Ishikawa (cell line): Measurements from ENCODE around the gene DEFB113.

Source experiments
- CEBPB ChIP-seq: IDR thresholded peaks from 2 replicates; pipeline ENCODE4 v1.6.1; 2012
- CREB1 ChIP-seq: IDR thresholded peaks from 2 replicates; pipeline ENCODE4 v1.6.1; 2012; ENCODE audit warnings: low read depth
- EGR1 ChIP-seq: IDR thresholded peaks from 2 replicates; pipeline ENCODE4 v1.6.1; 2012
- EP300 ChIP-seq: IDR thresholded peaks from 2 replicates; pipeline ENCODE4 v1.6.1; 2012; ENCODE audit warnings: borderline replicate concordance
- FOXM1 ChIP-seq: IDR thresholded peaks from 2 replicates; pipeline ENCODE4 v1.6.1; 2012; ENCODE audit warnings: low read depth, borderline replicate concordance
- MAX ChIP-seq: IDR thresholded peaks from 2 replicates; pipeline ENCODE4 v1.6.1; 2012
- NFIC ChIP-seq: IDR thresholded peaks from 2 replicates; pipeline ENCODE4 v1.6.1; 2012
- REST ChIP-seq: IDR thresholded peaks from 2 replicates; pipeline ENCODE4 v1.6.1; 2012; ENCODE audit warnings: low read depth, mild to moderate bottlenecking
- TAF1 ChIP-seq: IDR thresholded peaks from 2 replicates; pipeline ENCODE4 v1.6.1; 2012; ENCODE audit warnings: low read depth, mild to moderate bottlenecking
- USF1 ChIP-seq: IDR thresholded peaks from 2 replicates; pipeline ENCODE4 v1.6.1; 2012
- YY1 ChIP-seq: IDR thresholded peaks from 2 replicates; pipeline ENCODE4 v1.6.1; 2012; ENCODE audit warnings: low read depth
- ZBTB7A ChIP-seq: IDR thresholded peaks from 2 replicates; pipeline ENCODE4 v1.6.1; 2012; ENCODE audit warnings: low read depth

GRCh38 chr6:49958180-49958579, 11.2 kb downstream of the DEFB113 start:
- TF ChIP-seq YY1, result no peak
- no peak for TF ChIP-seq FOXM1
- TF ChIP-seq EP300, result no peak
- TF ChIP-seq ZBTB7A, result no peak
- TF ChIP-seq MAX, result no peak
- no peak for TF ChIP-seq USF1
- TF ChIP-seq TAF1, result no peak
- TF ChIP-seq REST, result no peak
- no peak for TF ChIP-seq CEBPB
- TF ChIP-seq NFIC, result no peak
- TF ChIP-seq CREB1, result no peak
- no peak for TF ChIP-seq EGR1
